ENCODE measurements around the gene BAIAP2. TPM values are rescaled to one million over a fixed set of nuclear protein-coding genes. Genes with fewer than 3 reads are reported as not detected.

Gene BAIAP2
- total and polyA plus RNA-seq, 2 of the 13 experiments (the other 11 are each of a cell fraction or from before 2014, with no cell fraction given) = 22.5 to 24.0 TPM

GRCh38 chr17:81000631-81001357 lies 34.2 kb upstream of the BAIAP2 start (continued):
- TF ChIP-seq ZNF720 (CRISPR knock-in tag; IDR thresholded peaks at IDR 0.05) = no peak

DNA sequence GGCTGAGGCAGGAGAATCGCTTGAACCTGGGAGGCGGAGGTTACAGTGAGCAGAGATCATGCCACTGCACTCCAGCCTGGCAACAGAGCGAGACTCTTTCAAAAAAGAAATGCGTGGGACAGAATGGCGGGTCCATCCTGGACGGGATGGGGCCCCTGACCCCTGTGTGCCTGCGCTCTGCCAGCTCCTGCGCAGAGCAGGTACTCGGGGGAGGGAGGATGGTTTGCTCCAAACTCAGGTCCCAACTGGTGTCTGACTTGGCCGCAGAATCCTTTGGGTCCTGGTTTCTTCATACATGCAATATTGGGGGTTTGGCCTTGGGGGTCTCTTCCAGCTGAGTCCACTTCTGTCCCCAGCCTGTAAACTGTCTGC lies 33.0 kb upstream of the BAIAP2 start:
- TSS peak; percentile 37 for BruUV-seq (replicated peaks)
- H3K27ac ChIP-seq (ENCODE audit: extremely low read length, insufficient read depth, low read length) = no peak overlapping the region
- H3K4me1 ChIP-seq (ENCODE audit: insufficient read depth, low read length) = peaks cover 39% of the 10 kb centered on the region
- no peak overlapping the region for H2AFZ ChIP-seq (ENCODE audit: low read length)
- no peaks in the 10 kb centered on the region for H3K79me2 ChIP-seq (ENCODE audit: insufficient read depth, low read length)
- intact Hi-C loops (cut with micrococcal nuclease; ENCODE audit: unreplicated experiment) (no loop called here), in situ Hi-C loops (cut with HindIII; ENCODE audit: extremely low pct_ligation_motif_present, low pct_unique_long_range_greater_than_20kb) (no loop called here)
- TF ChIP-seq, protein P1, sequence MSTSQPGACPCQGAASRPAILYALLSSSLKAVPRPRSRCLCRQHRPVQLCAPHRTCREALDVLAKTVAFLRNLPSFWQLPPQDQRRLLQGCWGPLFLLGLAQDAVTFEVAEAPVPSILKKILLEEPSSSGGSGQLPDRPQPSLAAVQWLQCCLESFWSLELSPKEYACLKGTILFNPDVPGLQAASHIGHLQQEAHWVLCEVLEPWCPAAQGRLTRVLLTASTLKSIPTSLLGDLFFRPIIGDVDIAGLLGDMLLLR (CRISPR knock-in tag; IDR thresholded peaks at IDR 0.05) = no peak
- 0 out of 2 replicates have a peak, but pooled peaks have one; percentile 7 for TF ChIP-seq KDM2A (CRISPR knock-in tag; IDR thresholded peaks at IDR 0.05; ENCODE audit: borderline replicate concordance, low read depth)
- peak; percentile 87 for TF ChIP-seq AGO1 (IDR thresholded peaks at IDR 0.05; ENCODE audit: low read depth, low read length, poor library complexity, severe bottlenecking)
- TF ChIP-seq, protein P2, sequence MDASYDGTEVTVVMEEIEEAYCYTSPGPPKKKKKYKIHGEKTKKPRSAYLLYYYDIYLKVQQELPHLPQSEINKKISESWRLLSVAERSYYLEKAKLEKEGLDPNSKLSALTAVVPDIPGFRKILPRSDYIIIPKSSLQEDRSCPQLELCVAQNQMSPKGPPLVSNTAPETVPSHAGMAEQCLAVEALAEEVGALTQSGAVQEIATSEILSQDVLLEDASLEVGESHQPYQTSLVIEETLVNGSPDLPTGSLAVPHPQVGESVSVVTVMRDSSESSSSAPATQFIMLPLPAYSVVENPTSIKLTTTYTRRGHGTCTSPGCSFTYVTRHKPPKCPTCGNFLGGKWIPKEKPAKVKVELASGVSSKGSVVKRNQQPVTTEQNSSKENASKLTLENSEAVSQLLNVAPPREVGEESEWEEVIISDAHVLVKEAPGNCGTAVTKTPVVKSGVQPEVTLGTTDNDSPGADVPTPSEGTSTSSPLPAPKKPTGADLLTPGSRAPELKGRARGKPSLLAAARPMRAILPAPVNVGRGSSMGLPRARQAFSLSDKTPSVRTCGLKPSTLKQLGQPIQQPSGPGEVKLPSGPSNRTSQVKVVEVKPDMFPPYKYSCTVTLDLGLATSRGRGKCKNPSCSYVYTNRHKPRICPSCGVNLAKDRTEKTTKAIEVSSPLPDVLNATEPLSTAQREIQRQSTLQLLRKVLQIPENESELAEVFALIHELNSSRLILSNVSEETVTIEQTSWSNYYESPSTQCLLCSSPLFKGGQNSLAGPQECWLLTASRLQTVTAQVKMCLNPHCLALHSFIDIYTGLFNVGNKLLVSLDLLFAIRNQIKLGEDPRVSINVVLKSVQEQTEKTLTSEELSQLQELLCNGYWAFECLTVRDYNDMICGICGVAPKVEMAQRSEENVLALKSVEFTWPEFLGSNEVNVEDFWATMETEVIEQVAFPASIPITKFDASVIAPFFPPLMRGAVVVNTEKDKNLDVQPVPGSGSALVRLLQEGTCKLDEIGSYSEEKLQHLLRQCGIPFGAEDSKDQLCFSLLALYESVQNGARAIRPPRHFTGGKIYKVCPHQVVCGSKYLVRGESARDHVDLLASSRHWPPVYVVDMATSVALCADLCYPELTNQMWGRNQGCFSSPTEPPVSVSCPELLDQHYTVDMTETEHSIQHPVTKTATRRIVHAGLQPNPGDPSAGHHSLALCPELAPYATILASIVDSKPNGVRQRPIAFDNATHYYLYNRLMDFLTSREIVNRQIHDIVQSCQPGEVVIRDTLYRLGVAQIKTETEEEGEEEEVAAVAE (CRISPR knock-in tag; IDR thresholded peaks at IDR 0.05; ENCODE audit: borderline replicate concordance) = no peak
- H3K27me3 ChIP-seq (ENCODE audit: control insufficient read depth in 1 of 2, insufficient read depth in 2 of 2, low read length in 2 of 2) = peaks cover 7 to 44% of the 10 kb centered on the region in 2 experiments; a peak in 4 of 5 replicates
- POLR2A ChIA-PET = interaction anchor here (1.1 to 2.0 kb wide), 4 partner anchors 11 to 237 kb away, joined by 3 to 10 read pairs (median 3); partner anchors contain the start of genes CHMP6, NDUFAF8 and TEPSIN
- no peak overlapping the region for H3K4me3 ChIP-seq (replicated peaks in 1 of 3; ENCODE audit: insufficient read depth in 1 of 3, low read depth in 2 of 3, low read length in 3 of 3)
- no peak overlapping the region for H3K9ac ChIP-seq (ENCODE audit: insufficient read depth, low read depth, low read length)
- no peak for ATAC-seq
- FAIRE-seq = no peak
- CTCF ChIA-PET (ENCODE audit: low intra/inter-chr PET ratio, low total read pairs) = no interaction called here
- H3K4me2 ChIP-seq (ENCODE audit: low read depth, low read length) = no peak overlapping the region
- DNase-seq (ENCODE audit: low spot score) = no peak
- no peaks in the 10 kb centered on the region for H3K9me3 ChIP-seq (ENCODE audit: low read length)
- 80% methylated on average over 7 of the region's 10 CpGs for WGBS (ENCODE audit: low lambda C conversion rate)
- H3K36me3 ChIP-seq (replicated peaks in 1 of 2; ENCODE audit: control insufficient read depth in 1 of 2, insufficient read depth in 2 of 2, low read length in 2 of 2) = peaks cover 16 to 25% of the 10 kb centered on the region in 2 experiments; a peak in 4 of 5 replicates
- 0 out of 2 replicates have a peak, but pooled peaks cover 4% of the 10 kb centered on the region for H4K20me1 ChIP-seq (ENCODE audit: insufficient read depth, low read length)
